GM21825 (cell line): Measurements from ENCODE around the gene DHX32.
"Not testable (repeated sequence)": the region's sequence is repeated elsewhere in the genome, so short reads cannot be mapped to it uniquely, and the experiment has no call there.

ENCODE experiments used
- ATAC-seq: cut with Tn5 transposase; IDR thresholded peaks from one replicate; pipeline ENCODE4 v1.9.1; 2021; ENCODE audit warnings: mild to moderate bottlenecking, moderate library complexity; ENCODE audit not compliant: unreplicated experiment

DHX32 gene

GRCh38 chr10:125881192-125881591, at the start of gene DHX32:
Gene DHX32, minus strand, starts transcription at chr10:125881292. Its CDS starts 468 bp downstream, at chr10:125880824.
- no peak for ATAC-seq

- ATAC-seq: no peak
These were observed 48.5 kb upstream of the DHX32 start for GRCh38 chr10:125929618-125930017.

- ATAC-seq: no peak
These were observed 48.0 kb upstream of the DHX32 start for GRCh38 chr10:125928928-125929585.

GRCh38 chr10:125927265-125927664, 46.2 kb upstream of the DHX32 start:
- ATAC-seq: not testable (repeated sequence)

GRCh38 chr10:125926247-125926646, 45.2 kb upstream of the DHX32 start:
- no peak for ATAC-seq

- ATAC-seq: no peak
These were observed 44.3 kb upstream of the DHX32 start for GRCh38 chr10:125925262-125925834.

- ATAC-seq: not testable (repeated sequence)
These were observed 40.7 kb upstream of the DHX32 start for GRCh38 chr10:125921643-125922306.

GRCh38 chr10:125917704-125918361, 36.7 kb upstream of the DHX32 start:
- not testable (repeated sequence) for ATAC-seq

GRCh38 chr10:125916977-125917376, 35.9 kb upstream of the DHX32 start:
- no peak for ATAC-seq

GRCh38 chr10:125913277-125913676, 32.2 kb upstream of the DHX32 start:
- not testable (repeated sequence) for ATAC-seq

GRCh38 chr10:125911990-125912389, 30.9 kb upstream of the DHX32 start:
- ATAC-seq: no peak

GRCh38 chr10:125911145-125911544, 30.1 kb upstream of the DHX32 start:
- ATAC-seq: no peak

- not testable (repeated sequence) for ATAC-seq
These were observed 28.4 kb upstream of the DHX32 start for GRCh38 chr10:125909491-125909890.

GRCh38 chr10:125908813-125909212, 27.7 kb upstream of the DHX32 start:
- ATAC-seq: not testable (repeated sequence)

- ATAC-seq: not testable (repeated sequence)
These were observed 26.5 kb upstream of the DHX32 start for GRCh38 chr10:125907598-125907997.

GRCh38 chr10:125905069-125905994, 24.2 kb upstream of the DHX32 start:
- not testable (repeated sequence) for ATAC-seq

- ATAC-seq: not testable (repeated sequence)
These were observed 22.1 kb upstream of the DHX32 start for GRCh38 chr10:125903135-125903640.

GRCh38 chr10:125900963-125901362, 19.9 kb upstream of the DHX32 start:
- not testable (repeated sequence) for ATAC-seq

- ATAC-seq: not testable (repeated sequence)
These were observed 16.2 kb upstream of the DHX32 start for GRCh38 chr10:125897317-125897716.
